BE2C (cell line): Measurements from ENCODE around the gene MAP2K7.

ENCODE experiments used
- DNase-seq: peaks from one replicate; pipeline ENCODE4 v3.0.0-alpha.2; 2020
- H3K27me3 ChIP-seq: fragments of 250-450 bp; sonication (Bioruptor Pico); 2 replicates; pipeline ENCODE4 v1.5.1; 2020; ENCODE audit warnings: mild to moderate bottlenecking
- H3K36me3 ChIP-seq: fragments of 250-450 bp; sonication (Bioruptor Pico); 2 replicates; pipeline ENCODE4 v1.5.1; 2020; ENCODE audit warnings: mild to moderate bottlenecking
- H3K4me1 ChIP-seq: fragments of 250-450 bp; sonication (Bioruptor Pico); 2 replicates; pipeline ENCODE4 v1.5.1; 2020
- H3K4me3 ChIP-seq: 2 replicates; pipeline ENCODE4 v1.5.1; 2011; ENCODE audit warnings: low read depth, low read length
- H3K9me3 ChIP-seq: fragments of 250-450 bp; sonication (Bioruptor Pico); 2 replicates; pipeline ENCODE4 v1.5.1; 2020
- CTCF ChIP-seq: IDR thresholded peaks from 2 replicates; pipeline ENCODE4 v1.5.1; 2012; ENCODE audit warnings: mild to moderate bottlenecking, low read depth, low read length

MAP2K7 gene

GRCh38 chr19:7908078-7908699, 4.5 kb downstream of the MAP2K7 start:
- H3K4me3 ChIP-seq = no peak overlapping the region
- no peak for TF ChIP-seq CTCF
- no peaks in the 10 kb centered on the region for H3K4me1 ChIP-seq
- no peaks in the 10 kb centered on the region for H3K9me3 ChIP-seq
- H3K27me3 ChIP-seq = no peaks in the 10 kb centered on the region
- DNase-seq = no peak
- peaks cover 33% of the 10 kb centered on the region for H3K36me3 ChIP-seq

GRCh38 chr19:7908742-7909461, 5.2 kb downstream of the MAP2K7 start:
- H3K36me3 ChIP-seq = peaks cover 33% of the 10 kb centered on the region

GRCh38 chr19:7909471-7910067, 5.9 kb downstream of the MAP2K7 start:
- H3K4me3 ChIP-seq = no peak overlapping the region
- H3K4me1 ChIP-seq = no peaks in the 10 kb centered on the region
- TF ChIP-seq CTCF = no peak
- no peaks in the 10 kb centered on the region for H3K9me3 ChIP-seq
- peaks cover under 1% of the 10 kb centered on the region; the same call in 1 of the 2 replicates for H3K27me3 ChIP-seq
- H3K36me3 ChIP-seq = peaks cover 33% of the 10 kb centered on the region
- DNase-seq = no peak

More at GRCh38 chr19:7908742-7909461, 5.2 kb downstream of the MAP2K7 start:
- no peak for DNase-seq
- Histone ChIP-seq H3K9me3 (no peaks in the 10 kb centered on the region), H3K4me1 (no peaks in the 10 kb centered on the region), H3K4me3 (no peak overlapping the region), H3K27me3 (no peaks in the 10 kb centered on the region)
- no peak for TF ChIP-seq CTCF

- Histone ChIP-seq H3K4me3 (no peak overlapping the region), H3K9me3 (no peaks in the 10 kb centered on the region), H3K36me3 (peaks cover 33% of the 10 kb centered on the region), H3K4me1 (no peaks in the 10 kb centered on the region), H3K27me3 (peaks cover 10% of the 10 kb centered on the region)
- no peak for TF ChIP-seq CTCF
- no peak for DNase-seq
Measured at GRCh38 chr19:7910321-7911161, 6.9 kb downstream of the MAP2K7 start.

DNA sequence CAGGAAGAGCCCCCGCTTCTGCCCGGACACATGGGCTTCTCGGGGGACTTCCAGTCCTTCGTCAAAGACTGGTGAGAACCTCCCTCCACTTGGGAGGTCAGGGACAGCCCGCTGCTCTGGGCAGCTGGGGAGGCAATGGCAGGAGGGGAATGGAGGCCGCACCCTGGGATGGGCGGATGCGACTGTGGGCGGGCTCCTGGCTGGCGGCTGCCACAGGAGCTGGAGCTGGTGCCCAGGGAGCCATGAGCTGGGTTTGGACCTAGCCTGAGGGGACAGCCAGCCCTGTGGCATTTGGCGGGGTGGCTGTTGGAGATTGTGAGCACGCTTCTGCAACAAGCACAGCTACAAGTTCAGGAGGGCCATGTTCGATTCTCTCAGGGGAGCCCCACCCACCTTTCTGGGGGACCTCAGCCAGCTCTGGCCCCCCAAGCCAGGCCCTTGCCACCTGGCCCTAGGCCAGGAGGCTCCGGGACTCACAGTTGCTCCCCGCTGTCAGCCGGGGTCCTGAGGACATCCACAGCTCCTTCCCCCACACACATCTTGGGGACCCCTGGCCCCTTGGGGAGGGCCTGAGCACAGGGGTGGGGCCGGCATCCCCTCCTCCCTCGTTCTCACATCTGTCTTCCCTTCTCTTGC, 7.9 kb downstream of the MAP2K7 start:
- peaks cover 27% of the 10 kb centered on the region for H3K36me3 ChIP-seq
- H3K4me1 ChIP-seq = no peaks in the 10 kb centered on the region
- no peaks in the 10 kb centered on the region for H3K9me3 ChIP-seq
- TF ChIP-seq CTCF = no peak
- no peak for DNase-seq
- peaks cover 21% of the 10 kb centered on the region for H3K27me3 ChIP-seq
- no peak overlapping the region for H3K4me3 ChIP-seq
